CD4-positive, alpha-beta T cell (primary cell): ENCODE measurements around the gene ZNF765. TPM values are rescaled to one million over a fixed set of nuclear protein-coding genes. Genes with fewer than 3 reads are reported as not detected.
"Not testable (repeated sequence)": the region's sequence is repeated elsewhere in the genome, so short reads cannot be mapped to it uniquely, and the experiment has no call there.

Experiments used
- ATAC-seq: fragments of 200-7000 bp; cut with Tn5 transposase; one replicate; pipeline ENCODE4 v1.10.0; 2022; ENCODE audit warnings: mild to moderate bottlenecking; ENCODE audit not compliant: poor library complexity
- CTCF ChIA-PET: fragments of 350-600 bp; sonication (Branson Sonifier 250); formaldehyde crosslinking; loops from one replicate; lab custom pipeline; 2021; ENCODE audit warnings: antibody characterized with exemption, inconsistent platforms; lab: Charles Lee
- POLR2A ChIA-PET: fragments of 350-600 bp; sonication (Branson Sonifier 250); formaldehyde crosslinking; loops from one replicate; lab custom pipeline; 2021; ENCODE audit warnings: antibody characterized with exemption, inconsistent platforms; lab: Charles Lee
- DNase-seq, 14 experiments: peaks; one replicate each; pipeline ENCODE4 v3.0.0-alpha.2; 2013 to 2020; ENCODE audit warnings: mixed read lengths in 2 of 14
- H3K27ac ChIP-seq, 2 donors: one replicate each; pipeline versions ENCODE4 v1.5.1 to v1.7.0; 2013; ENCODE audit warnings: low read length in 2 of 2, low read depth in 1 of 2, mild to moderate bottlenecking in 1 of 2
- H3K27me3 ChIP-seq, 2 experiments: 1 replicate in 1 of 2; 2 replicates in 1 of 2; pipeline versions ENCODE4 v1.6.1 to v1.7.0; 2013; ENCODE audit warnings: low read length in 2 of 2, control low read depth in 1 of 2, mild to moderate bottlenecking in 1 of 2, moderate library complexity in 1 of 2; ENCODE audit not compliant: insufficient read depth in 2 of 2, control insufficient read depth in 1 of 2
- H3K36me3 ChIP-seq: one replicate; pipeline ENCODE4 v1.6.1; 2013; ENCODE audit warnings: low read length, control low read depth; ENCODE audit not compliant: insufficient read depth
- H3K4me1 ChIP-seq: one replicate; pipeline ENCODE4 v1.6.1; 2013; ENCODE audit warnings: low read length, control low read depth; ENCODE audit not compliant: insufficient read depth
- H3K4me3 ChIP-seq: one replicate; pipeline ENCODE4 v1.5.1; 2013; ENCODE audit warnings: mild to moderate bottlenecking, low read length, moderate library complexity
- H3K9me3 ChIP-seq, 2 experiments: 1 replicate in 1 of 2; 2 replicates in 1 of 2; pipeline versions ENCODE4 v1.6.1 to v1.7.0; 2013; ENCODE audit warnings: low read length in 2 of 2, mild to moderate bottlenecking in 2 of 2, control low read depth in 1 of 2, moderate library complexity in 1 of 2; ENCODE audit not compliant: control insufficient read depth in 1 of 2, insufficient read depth in 1 of 2
- H3K27ac Mint-ChIP-seq: one replicate; pipeline ENCODE4 v1.8.0; 2020; ENCODE audit warnings: mixed read lengths
- H3K27me3 Mint-ChIP-seq: one replicate; pipeline ENCODE4 v1.8.0; 2021; ENCODE audit warnings: mixed read lengths
- H3K36me3 Mint-ChIP-seq: one replicate; pipeline ENCODE4 v1.8.0; 2021; ENCODE audit warnings: low read depth, mixed read lengths
- H3K4me1 Mint-ChIP-seq: one replicate; pipeline ENCODE4 v1.8.0; 2021; ENCODE audit warnings: low read depth, mixed read lengths
- H3K4me3 Mint-ChIP-seq: one replicate; pipeline ENCODE4 v1.8.0; 2020; ENCODE audit warnings: mild to moderate bottlenecking, mixed read lengths
- H3K9me3 Mint-ChIP-seq: one replicate; pipeline ENCODE4 v1.8.0; 2020; ENCODE audit warnings: mixed read lengths
- CTCF ChIP-seq: fragments of 200-600 bp; IDR thresholded peaks from one replicate; pipeline ENCODE4 v1.8.0; 2022; ENCODE audit warnings: antibody characterized with exemption, mild to moderate bottlenecking
- intact Hi-C, 2 experiments: fragments of 100-400 bp; cut with DNase I in 1 of 2; cut with micrococcal nuclease in 1 of 2; formaldehyde crosslinking; loops; one replicate each; pipeline versions ENCODE4 v1.15.1 to v1.9.0; 2023 to 2025; cut with DNase I, micrococcal nuclease
- total RNA-seq, 174 experiments: library from RNA in 2 of 174; stranded (reverse) in 2 of 174; gene quantifications; one replicate each; pipeline ENCODE4 v1.2.3 and lab custom pipeline; 2021 to 2026

Gene ZNF765
- total RNA-seq, 2 experiments from 2014 or later = 6.7 to 9.0 TPM

DNA sequence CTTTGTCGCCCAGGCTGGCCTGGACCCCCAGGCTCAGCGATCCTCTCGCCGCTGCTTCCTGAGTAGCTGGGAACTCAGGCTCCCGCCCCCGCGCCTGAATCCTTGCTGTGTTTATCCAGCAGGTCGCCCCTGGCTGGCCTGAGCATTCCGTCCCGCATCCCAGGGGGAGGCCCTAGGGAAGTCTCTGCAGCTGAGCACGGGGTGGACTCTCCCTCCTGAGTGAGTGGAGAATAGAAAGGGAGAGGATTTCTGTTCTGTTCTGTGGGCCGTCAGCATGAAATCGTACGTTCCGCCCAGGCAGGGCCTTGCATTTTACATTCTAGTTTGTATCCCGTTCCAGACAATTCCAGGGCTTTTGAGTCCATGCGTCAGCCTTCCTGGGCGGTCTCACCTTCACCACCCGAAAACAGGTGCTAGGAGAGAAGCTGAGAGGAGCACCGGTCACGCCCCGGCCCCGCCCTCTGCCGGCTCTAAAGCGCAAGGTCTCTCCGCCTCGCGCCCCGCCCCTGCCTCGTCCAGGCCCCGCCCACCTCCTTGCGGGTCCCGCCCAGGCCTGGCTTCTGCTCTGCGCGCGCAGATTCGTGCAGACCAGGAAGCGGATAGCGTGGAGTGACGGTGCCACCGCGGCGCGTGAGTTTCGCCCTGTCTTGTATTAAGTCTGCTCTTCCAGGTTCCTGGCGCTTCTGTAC, 36.6 kb downstream of the ZNF765 start, which contains the start of gene ZNF761:
TSS of gene ZNF761 (plus strand) at position 586 of the 689 bp plus-strand sequence. CDS start 15,285 bp downstream, outside the sequence.
- DNase-seq (peak; percentile 94 to 99 (median 98)), ATAC-seq (peak; percentile 96)
- Histone ChIP-seq H3K9me3 (peaks cover 0 to 5% of the 10 kb centered on the region in 2 experiments), H3K36me3 (peaks cover 23% of the 10 kb centered on the region), H3K4me3 (peak within 1 kb of the TSS; percentile 88), H3K4me1 (peaks cover 15% of the 10 kb centered on the region), H3K27me3 (no peaks in the 10 kb centered on the region), H3K27ac (peak within 1 kb of the TSS; percentile 51 to 80)
- intact Hi-C loops = loop anchor here (1.0 to 5.0 kb wide), 6 partner anchors 34 to 235 kb away; partner anchors contain the start of genes ZNF765 (in 2 of the 2) and ZNF813 (in 2 of the 2)
- H3K9me3 Mint-ChIP-seq = peaks cover 8% of the 10 kb centered on the region
- POLR2A ChIA-PET = interaction anchor here (1.0 kb wide), 1 partner anchor 236 kb away, joined by 3 read pairs; no protein-coding TSS in a partner anchor
- H3K27ac Mint-ChIP-seq = peak within 1 kb of the TSS; percentile 96
- H3K4me1 Mint-ChIP-seq = peaks cover 41% of the 10 kb centered on the region
- peak within 1 kb of the TSS; percentile 98 for H3K4me3 Mint-ChIP-seq
- H3K27me3 Mint-ChIP-seq = no peaks in the 10 kb centered on the region
- CTCF ChIA-PET = interaction anchor here (0.7 kb wide), 1 partner anchor 13 kb away, joined by 3 read pairs; no protein-coding TSS in a partner anchor
- peaks cover 50% of the 10 kb centered on the region for H3K36me3 Mint-ChIP-seq
- no peak for TF ChIP-seq CTCF

DNA sequence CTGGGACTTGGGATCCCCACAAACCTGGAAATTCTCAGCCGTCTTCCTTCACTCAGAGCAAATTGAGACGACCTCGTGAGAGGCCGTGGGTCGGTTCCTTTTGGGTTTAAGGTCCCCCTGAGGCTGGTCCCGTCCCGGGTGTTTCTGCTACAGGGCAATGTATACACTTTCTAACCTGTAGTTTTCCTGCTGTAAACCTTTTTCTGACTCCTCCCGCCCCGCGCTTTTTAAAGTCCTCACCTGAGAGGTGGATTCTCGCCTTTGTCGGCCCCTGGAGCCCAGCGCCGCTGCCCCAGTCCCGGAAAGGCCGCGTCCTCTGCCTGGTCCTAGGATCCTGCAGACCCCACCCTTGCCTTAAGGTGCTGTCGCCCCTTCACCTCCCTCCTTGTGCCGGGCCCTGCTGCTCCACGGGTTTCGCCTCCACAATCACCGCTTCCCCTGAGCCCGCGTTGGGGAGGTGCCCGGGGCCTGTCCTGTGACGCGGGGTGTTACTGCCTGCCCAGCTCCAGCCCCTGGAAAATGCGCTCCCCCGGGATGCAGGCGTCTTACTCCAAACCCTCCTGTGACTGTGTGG, 37.2 kb downstream of the ZNF765 start:
- Mint-ChIP-seq H3K27me3 (no peaks in the 10 kb centered on the region), H3K27ac (peak overlapping the region; percentile 96), H3K4me1 (peaks cover 41% of the 10 kb centered on the region), H3K36me3 (peaks cover 56% of the 10 kb centered on the region), H3K4me3 (peak overlapping the region; percentile 98), H3K9me3 (peaks cover 8% of the 10 kb centered on the region)
- Histone ChIP-seq H3K27ac (peak overlapping the region; percentile 51 to 80), H3K4me1 (peaks cover 15% of the 10 kb centered on the region), H3K27me3 (no peaks in the 10 kb centered on the region), H3K9me3 (peaks cover 6 to 8% of the 10 kb centered on the region in 2 experiments), H3K36me3 (peaks cover 28% of the 10 kb centered on the region), H3K4me3 (peak overlapping the region; percentile 88)
- peak in 3 of 14 experiments; percentile 8 to 26 (median 8) for DNase-seq
- POLR2A ChIA-PET = interaction anchor here (1.5 kb wide), 1 partner anchor 38 kb away, joined by 5 read pairs; no protein-coding TSS in a partner anchor
- CTCF ChIA-PET = no interaction called here
- ATAC-seq = peak; percentile 43
- TF ChIP-seq CTCF = no peak
- intact Hi-C loops = loop anchor here (5.0 kb wide), 2 partner anchors 35 to 235 kb away; partner anchors contain the start of gene ZNF765 (in 1 of the 2)

- DNase-seq, POLR2A ChIA-PET, ATAC-seq, H3K27me3 Mint-ChIP-seq, CTCF ChIA-PET, intact Hi-C loops, H3K27me3 ChIP-seq, H3K27ac ChIP-seq, H3K27ac Mint-ChIP-seq, H3K4me3 ChIP-seq, H3K4me3 Mint-ChIP-seq, H3K4me1 ChIP-seq, H3K4me1 Mint-ChIP-seq: not testable (repeated sequence)
- Mint-ChIP-seq H3K36me3 (peaks cover 97% of the 10 kb centered on the region), H3K9me3 (peaks cover 23% of the 10 kb centered on the region)
- H3K36me3 ChIP-seq = peaks cover 24% of the 10 kb centered on the region
- H3K9me3 ChIP-seq = peaks cover 53 to 61% of the 10 kb centered on the region in 2 experiments
Observed at GRCh38 chr19:53443809-53444208, 48.9 kb downstream of the ZNF765 start.

- H3K4me3 ChIP-seq, H3K4me1 Mint-ChIP-seq, H3K27ac ChIP-seq, ATAC-seq, DNase-seq, H3K27me3 ChIP-seq, H3K4me1 ChIP-seq, H3K27ac Mint-ChIP-seq, CTCF ChIA-PET, H3K27me3 Mint-ChIP-seq, H3K4me3 Mint-ChIP-seq, POLR2A ChIA-PET, intact Hi-C loops: not testable (repeated sequence)
- Histone ChIP-seq H3K36me3 (peaks cover 31% of the 10 kb centered on the region), H3K9me3 (peaks cover 51 to 64% of the 10 kb centered on the region in 2 experiments)
- Mint-ChIP-seq H3K9me3 (peaks cover 26% of the 10 kb centered on the region), H3K36me3 (peaks cover 97% of the 10 kb centered on the region)
Observed at GRCh38 chr19:53447196-53447595, 52.2 kb downstream of the ZNF765 start.
